ENCODE results near the gene SLC30A9.

- TF ChIP-seq, protein P1, sequence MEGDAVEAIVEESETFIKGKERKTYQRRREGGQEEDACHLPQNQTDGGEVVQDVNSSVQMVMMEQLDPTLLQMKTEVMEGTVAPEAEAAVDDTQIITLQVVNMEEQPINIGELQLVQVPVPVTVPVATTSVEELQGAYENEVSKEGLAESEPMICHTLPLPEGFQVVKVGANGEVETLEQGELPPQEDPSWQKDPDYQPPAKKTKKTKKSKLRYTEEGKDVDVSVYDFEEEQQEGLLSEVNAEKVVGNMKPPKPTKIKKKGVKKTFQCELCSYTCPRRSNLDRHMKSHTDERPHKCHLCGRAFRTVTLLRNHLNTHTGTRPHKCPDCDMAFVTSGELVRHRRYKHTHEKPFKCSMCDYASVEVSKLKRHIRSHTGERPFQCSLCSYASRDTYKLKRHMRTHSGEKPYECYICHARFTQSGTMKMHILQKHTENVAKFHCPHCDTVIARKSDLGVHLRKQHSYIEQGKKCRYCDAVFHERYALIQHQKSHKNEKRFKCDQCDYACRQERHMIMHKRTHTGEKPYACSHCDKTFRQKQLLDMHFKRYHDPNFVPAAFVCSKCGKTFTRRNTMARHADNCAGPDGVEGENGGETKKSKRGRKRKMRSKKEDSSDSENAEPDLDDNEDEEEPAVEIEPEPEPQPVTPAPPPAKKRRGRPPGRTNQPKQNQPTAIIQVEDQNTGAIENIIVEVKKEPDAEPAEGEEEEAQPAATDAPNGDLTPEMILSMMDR (IDR thresholded peaks at IDR 0.05), result no peak
- TF ChIP-seq POLR2A (IDR thresholded peaks at IDR 0.05) (no peak), EP300 (IDR thresholded peaks at IDR 0.05) (no peak)
These were observed 76.9 kb downstream of the SLC30A9 start for GRCh38 chr4:42067264-42067663.

Measured in gastroesophageal sphincter (tissue), 3 donors.